Lower lobe of right lung (tissue), 2 donors: ENCODE data around the gene WRNIP1. TPM values are rescaled to one million over a fixed set of nuclear protein-coding genes. Genes with fewer than 3 reads are reported as not detected.

Experiments
- ATAC-seq, 2 donors: fragments of 200-7000 bp; cut with Tn5 transposase; one replicate each; pipeline ENCODE4 v1.9.1; 2020 to 2022; ENCODE audit warnings: mild to moderate bottlenecking in 2 of 2, moderate library complexity in 2 of 2
- DNase-seq: peaks from one replicate; pipeline ENCODE4 v3.0.0-alpha.2; 2020
- H3K27ac ChIP-seq: fragments of 200-600 bp; one replicate; pipeline ENCODE4 v1.8.0; 2022
- H3K27me3 ChIP-seq: fragments of 200-600 bp; one replicate; pipeline ENCODE4 v1.8.0; 2022; ENCODE audit warnings: low read depth
- H3K36me3 ChIP-seq: fragments of 200-600 bp; one replicate; pipeline ENCODE4 v1.8.0; 2022; ENCODE audit warnings: mild to moderate bottlenecking
- H3K4me1 ChIP-seq: fragments of 200-600 bp; one replicate; pipeline ENCODE4 v1.8.0; 2022
- H3K4me3 ChIP-seq: fragments of 200-600 bp; one replicate; pipeline ENCODE4 v1.8.0; 2022; ENCODE audit warnings: mild to moderate bottlenecking
- H3K9me3 ChIP-seq: fragments of 200-600 bp; one replicate; pipeline ENCODE4 v1.8.0; 2022
- intact Hi-C: fragments of 100-400 bp; cut with DNase I; formaldehyde crosslinking; loops from one replicate; pipeline ENCODE4 v1.11.0; 2022
- total RNA-seq: library from RNA; stranded (reverse); fragmentation: NEBNext Ultra II Directional; extraction: Animal tissue kit (Norgen Biotek cat#: 25700); gene quantifications from one replicate; pipeline ENCODE4 v1.2.1, GENCODE V29; 2021
- TF ChIP-seq, protein P1 (sequence below): fragments of 200-600 bp; IDR thresholded peaks from one replicate; pipeline ENCODE4 v1.8.0; 2022; ENCODE audit warnings: antibody characterized with exemption, mild to moderate bottlenecking
- donor health status: DM: no; HTN: yes; CAD: no; lungs with severe emphysema.

The WRNIP1 gene
- total RNA-seq, 1 donor from 2014 or later = 45.1 TPM

DNA sequence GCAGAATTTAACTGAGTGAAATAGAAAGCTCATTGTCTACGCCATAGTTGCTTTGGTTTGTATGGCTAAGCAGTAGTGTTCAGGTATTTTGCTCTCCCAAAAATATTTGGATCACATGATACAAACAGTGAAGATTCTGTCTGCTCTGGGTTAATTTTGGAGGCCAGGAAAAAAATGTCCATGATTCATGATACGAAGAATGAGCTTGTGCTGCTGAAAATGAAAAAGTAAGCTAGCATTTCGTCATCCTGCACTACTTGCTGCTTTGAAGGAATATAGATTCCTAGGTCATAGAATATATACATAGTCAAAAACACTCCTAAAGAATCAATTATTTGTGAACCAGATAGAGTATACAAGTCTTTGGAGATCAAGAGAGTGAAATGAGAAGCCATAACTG, 8.3 kb downstream of the WRNIP1 start:
- intact Hi-C loops = no loop called here
- H3K36me3 ChIP-seq = peaks cover 48% of the 10 kb centered on the region
- no peaks in the 10 kb centered on the region for H3K9me3 ChIP-seq
- DNase-seq (no peak), ATAC-seq (no peak)
- TF ChIP-seq, protein P1, sequence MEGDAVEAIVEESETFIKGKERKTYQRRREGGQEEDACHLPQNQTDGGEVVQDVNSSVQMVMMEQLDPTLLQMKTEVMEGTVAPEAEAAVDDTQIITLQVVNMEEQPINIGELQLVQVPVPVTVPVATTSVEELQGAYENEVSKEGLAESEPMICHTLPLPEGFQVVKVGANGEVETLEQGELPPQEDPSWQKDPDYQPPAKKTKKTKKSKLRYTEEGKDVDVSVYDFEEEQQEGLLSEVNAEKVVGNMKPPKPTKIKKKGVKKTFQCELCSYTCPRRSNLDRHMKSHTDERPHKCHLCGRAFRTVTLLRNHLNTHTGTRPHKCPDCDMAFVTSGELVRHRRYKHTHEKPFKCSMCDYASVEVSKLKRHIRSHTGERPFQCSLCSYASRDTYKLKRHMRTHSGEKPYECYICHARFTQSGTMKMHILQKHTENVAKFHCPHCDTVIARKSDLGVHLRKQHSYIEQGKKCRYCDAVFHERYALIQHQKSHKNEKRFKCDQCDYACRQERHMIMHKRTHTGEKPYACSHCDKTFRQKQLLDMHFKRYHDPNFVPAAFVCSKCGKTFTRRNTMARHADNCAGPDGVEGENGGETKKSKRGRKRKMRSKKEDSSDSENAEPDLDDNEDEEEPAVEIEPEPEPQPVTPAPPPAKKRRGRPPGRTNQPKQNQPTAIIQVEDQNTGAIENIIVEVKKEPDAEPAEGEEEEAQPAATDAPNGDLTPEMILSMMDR = no peak
- H3K4me3 ChIP-seq = no peak overlapping the region
- no peaks in the 10 kb centered on the region for H3K27me3 ChIP-seq
- H3K27ac ChIP-seq = no peak overlapping the region
- H3K4me1 ChIP-seq = peaks cover 44% of the 10 kb centered on the region

DNA sequence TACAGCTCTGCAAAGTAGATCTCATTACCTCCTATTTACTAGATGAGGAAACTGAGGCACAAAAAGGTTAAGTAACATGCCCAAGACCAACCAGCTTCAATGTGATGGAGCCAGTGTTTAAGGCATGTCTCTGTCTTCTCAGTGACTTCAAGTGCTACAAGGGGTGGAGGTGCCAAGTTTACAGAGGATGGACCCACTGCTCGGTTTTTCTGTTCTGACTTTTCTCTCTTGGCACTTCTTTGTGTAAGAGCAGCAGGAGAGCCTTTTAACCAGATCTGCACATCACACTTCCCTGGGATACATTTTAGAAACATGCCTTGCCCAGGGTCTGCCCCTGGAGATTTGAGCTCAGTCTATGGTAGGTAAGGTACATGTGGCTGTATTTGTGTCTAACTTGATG, 9.8 kb downstream of the WRNIP1 start:
- Histone ChIP-seq H3K27me3 (no peaks in the 10 kb centered on the region), H3K4me1 (peaks cover 29% of the 10 kb centered on the region), H3K4me3 (no peak overlapping the region), H3K9me3 (no peaks in the 10 kb centered on the region), H3K36me3 (peaks cover 63% of the 10 kb centered on the region), H3K27ac (no peak overlapping the region)
- ATAC-seq = no peak
- TF ChIP-seq, protein P1 = no peak
- intact Hi-C loops = no loop called here
- DNase-seq = no peak

DNA sequence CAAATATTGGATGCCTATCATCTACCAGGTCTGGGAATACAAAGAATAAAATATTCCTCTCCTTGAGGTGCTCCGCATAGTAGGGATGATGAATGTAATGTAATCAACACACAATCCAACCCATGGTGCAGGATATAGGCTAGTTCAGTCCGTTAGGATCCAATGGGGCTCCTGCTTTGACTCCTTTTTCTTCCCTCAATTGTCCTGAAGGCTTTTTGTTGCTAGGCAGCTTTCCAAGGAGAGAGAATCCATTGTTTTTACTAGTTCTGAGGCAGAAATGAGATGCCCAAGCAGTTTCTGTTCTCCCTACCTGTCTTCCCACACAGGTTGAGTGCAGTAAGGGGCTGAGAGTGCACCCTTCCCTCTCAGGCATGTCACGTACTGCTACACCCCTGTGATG, 12.1 kb downstream of the WRNIP1 start:
- Histone ChIP-seq H3K4me1 (peaks cover 9% of the 10 kb centered on the region), H3K9me3 (no peaks in the 10 kb centered on the region), H3K27me3 (no peaks in the 10 kb centered on the region), H3K27ac (no peak overlapping the region), H3K4me3 (no peak overlapping the region), H3K36me3 (peaks cover 67% of the 10 kb centered on the region)
- intact Hi-C loops = no loop called here
- ATAC-seq = no peak
- DNase-seq = no peak
- TF ChIP-seq, protein P1 = no peak

DNA sequence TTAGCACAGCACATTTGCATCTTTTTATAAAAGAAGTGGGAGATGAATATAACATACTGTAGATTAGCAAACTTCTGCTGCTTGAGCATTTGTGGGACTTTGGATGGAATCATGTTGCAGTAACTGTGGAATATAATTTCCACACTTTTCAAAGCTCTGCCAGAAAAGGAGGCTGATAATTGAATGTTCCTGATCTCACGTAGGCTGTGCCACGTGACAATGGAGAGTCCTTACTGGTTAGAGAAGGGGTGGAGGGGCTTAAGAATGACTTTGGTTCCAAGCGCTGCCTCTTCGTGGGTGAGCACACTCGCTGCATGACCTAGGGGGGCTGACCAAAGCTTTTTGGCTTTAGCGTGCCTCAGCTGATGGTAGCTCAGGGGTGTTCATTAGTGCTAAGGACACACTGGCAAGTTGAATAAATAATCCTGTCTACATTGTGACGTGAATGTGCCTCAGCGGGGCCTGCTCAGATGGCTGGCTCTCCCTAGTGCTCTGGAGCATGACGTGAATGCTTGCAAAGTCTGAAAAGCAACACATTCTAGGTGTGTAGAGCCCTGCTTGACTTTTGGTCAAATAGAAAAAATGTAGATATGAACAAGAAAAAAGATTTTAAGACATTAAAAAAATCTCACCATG, 15.0 kb downstream of the WRNIP1 start:
- H3K36me3 ChIP-seq = peaks cover 68% of the 10 kb centered on the region

DNA sequence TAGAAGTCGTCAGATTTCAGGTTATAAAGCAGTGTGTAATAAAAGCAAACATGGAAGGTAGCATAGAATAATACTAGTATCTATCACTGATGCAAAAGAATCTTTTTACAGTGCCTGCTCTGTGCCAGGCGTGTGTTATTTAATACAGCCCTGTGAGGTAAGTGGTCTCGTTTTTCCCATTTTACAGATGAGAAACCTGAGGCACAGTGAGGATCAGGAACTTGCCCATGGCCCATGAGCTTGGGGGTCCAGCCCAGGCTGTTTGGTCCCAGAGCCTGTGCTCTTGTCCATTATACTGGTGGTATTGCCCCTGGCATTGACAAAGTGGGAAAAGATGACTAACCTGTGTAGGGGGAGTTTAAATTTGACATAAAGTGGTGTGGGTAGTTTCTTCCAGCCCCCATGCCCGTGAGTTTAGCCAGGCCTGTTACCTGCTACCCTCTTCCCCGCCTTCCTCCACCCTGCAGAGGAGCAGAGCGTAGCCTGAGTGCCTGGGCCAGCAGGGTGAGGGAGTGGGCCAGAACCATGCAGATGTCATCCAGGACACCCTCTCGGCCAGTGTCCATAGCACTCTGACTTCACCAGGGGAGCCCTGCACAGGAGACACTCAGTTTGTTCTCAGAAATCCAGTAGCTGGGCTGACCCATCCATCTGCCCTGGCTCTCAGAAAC, 16.6 kb downstream of the WRNIP1 start:
- intact Hi-C loops = no loop called here
- no peak overlapping the region for H3K27ac ChIP-seq
- no peaks in the 10 kb centered on the region for H3K9me3 ChIP-seq
- DNase-seq (no peak), ATAC-seq (peak in 1 of 2 donors; percentile 36)
- H3K4me1 ChIP-seq = peaks cover 18% of the 10 kb centered on the region
- TF ChIP-seq, protein P1 = no peak
- H3K4me3 ChIP-seq = no peak overlapping the region
- H3K27me3 ChIP-seq = no peaks in the 10 kb centered on the region
- H3K36me3 ChIP-seq = peaks cover 70% of the 10 kb centered on the region

More for the DNA sequence above, 15.0 kb downstream of the WRNIP1 start:
- DNase-seq (no peak), ATAC-seq (no peak)
- H3K27ac ChIP-seq = no peak overlapping the region
- peaks cover 18% of the 10 kb centered on the region for H3K4me1 ChIP-seq
- H3K27me3 ChIP-seq = no peaks in the 10 kb centered on the region
- H3K4me3 ChIP-seq = no peak overlapping the region
- no peaks in the 10 kb centered on the region for H3K9me3 ChIP-seq
- TF ChIP-seq, protein P1 = no peak
- intact Hi-C loops = no loop called here
